Erythroblast (primary cell): ENCODE data around the gene ME3.

Experiments used
- GATA1 ChIP-seq: IDR thresholded peaks from 2 replicates; pipeline ENCODE4 v1.6.1; 2011; ENCODE audit warnings: low read depth, mild to moderate bottlenecking, control low read depth, low read length, moderate library complexity
- POLR2A ChIP-seq: IDR thresholded peaks from 2 replicates; pipeline ENCODE4 v1.6.1; 2011; ENCODE audit warnings: mild to moderate bottlenecking, low read length

DNA sequence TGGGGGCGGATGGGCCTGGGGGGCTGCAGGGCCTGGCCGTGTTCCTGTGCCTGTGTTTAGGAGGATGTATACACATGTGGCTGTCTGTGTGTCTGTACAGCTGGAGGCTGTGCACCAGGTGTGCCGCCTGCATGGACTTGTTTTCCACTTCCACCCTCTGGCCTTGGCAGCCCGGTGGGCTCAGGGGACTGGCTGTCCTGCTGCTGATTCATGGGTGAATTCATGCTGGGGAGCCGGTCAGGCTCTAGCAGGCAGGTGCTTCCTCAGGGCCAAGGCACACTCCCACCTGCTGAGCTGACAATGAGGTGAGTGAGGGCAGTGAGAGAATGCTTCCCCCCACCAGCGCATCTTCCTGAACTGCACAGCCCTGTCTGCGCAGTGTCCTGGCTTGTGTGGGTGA, 209.3 kb downstream of the ME3 start:
- TF ChIP-seq POLR2A (no peak), GATA1 (no peak)
